UCSD-AML1 (cell line): ENCODE results near the gene ZFP28.

Experiments used
- DNase-seq: peaks from one replicate; lab custom pipeline; 2025; ENCODE audit not compliant: unreplicated experiment; lab: John Stamatoyannopoulos, UW

The ZFP28 gene

GRCh38 chr19:56595548-56595899, 56.8 kb downstream of the ZFP28 start:
- DNase-seq = no peak

GRCh38 chr19:56596676-56597075, 57.9 kb downstream of the ZFP28 start:
- DNase-seq = no peak

GRCh38 chr19:56597696-56598095, 58.9 kb downstream of the ZFP28 start:
- DNase-seq = no peak

- DNase-seq = no peak
These were observed 62.6 kb downstream of the ZFP28 start for GRCh38 chr19:56601375-56601774.

GRCh38 chr19:56603829-56604228, 65.1 kb downstream of the ZFP28 start:
- DNase-seq = no peak
